ENCODE measurements around the gene GGACT.

DNA sequence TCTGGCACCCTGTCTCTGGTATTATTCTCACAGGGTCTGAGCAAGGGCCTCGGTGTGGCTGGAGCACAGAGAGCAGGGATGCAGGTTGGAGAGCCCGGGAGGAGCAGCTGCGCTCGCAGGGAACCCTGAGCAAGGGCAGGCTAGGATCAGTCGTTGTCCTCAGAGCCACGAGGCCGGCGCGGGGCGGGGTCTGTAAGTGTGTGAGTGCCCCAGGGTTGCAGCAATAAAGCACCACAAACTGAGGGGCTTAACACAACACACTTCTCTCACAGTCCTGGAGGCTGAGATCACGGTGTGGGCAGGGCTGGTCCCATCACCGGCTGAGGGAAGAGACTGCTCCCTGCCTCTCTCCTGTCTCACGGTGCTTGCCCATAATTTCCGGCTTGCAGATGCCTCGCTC is 38.5 kb upstream of the GGACT start:
- TF ChIP-seq, protein P1, sequence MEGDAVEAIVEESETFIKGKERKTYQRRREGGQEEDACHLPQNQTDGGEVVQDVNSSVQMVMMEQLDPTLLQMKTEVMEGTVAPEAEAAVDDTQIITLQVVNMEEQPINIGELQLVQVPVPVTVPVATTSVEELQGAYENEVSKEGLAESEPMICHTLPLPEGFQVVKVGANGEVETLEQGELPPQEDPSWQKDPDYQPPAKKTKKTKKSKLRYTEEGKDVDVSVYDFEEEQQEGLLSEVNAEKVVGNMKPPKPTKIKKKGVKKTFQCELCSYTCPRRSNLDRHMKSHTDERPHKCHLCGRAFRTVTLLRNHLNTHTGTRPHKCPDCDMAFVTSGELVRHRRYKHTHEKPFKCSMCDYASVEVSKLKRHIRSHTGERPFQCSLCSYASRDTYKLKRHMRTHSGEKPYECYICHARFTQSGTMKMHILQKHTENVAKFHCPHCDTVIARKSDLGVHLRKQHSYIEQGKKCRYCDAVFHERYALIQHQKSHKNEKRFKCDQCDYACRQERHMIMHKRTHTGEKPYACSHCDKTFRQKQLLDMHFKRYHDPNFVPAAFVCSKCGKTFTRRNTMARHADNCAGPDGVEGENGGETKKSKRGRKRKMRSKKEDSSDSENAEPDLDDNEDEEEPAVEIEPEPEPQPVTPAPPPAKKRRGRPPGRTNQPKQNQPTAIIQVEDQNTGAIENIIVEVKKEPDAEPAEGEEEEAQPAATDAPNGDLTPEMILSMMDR (IDR thresholded peaks at IDR 0.05; ENCODE audit: poor library complexity), result no peak
- no peak for TF ChIP-seq EZH2 (IDR thresholded peaks at IDR 0.05; ENCODE audit: borderline replicate concordance)

Data from hepatocyte (in vitro differentiated cells).